B cell (primary cell): ENCODE results near the gene WDHD1.

ENCODE experiments used
- CTCF ChIP-seq: fragments of 200-600 bp; IDR thresholded peaks from one replicate; pipeline ENCODE4 v1.8.0; 2022; ENCODE audit warnings: antibody characterized with exemption, mild to moderate bottlenecking
- EZH2 ChIP-seq: IDR thresholded peaks from 2 replicates; pipeline ENCODE4 v1.6.1; 2012; ENCODE audit warnings: borderline replicate concordance, low read depth, mild to moderate bottlenecking, moderate library complexity, low read length; ENCODE audit not compliant: insufficient read depth, poor library complexity, severe bottlenecking

- no peak for TF ChIP-seq EZH2
- TF ChIP-seq CTCF: no peak
These were observed 116.9 kb downstream of the WDHD1 start for GRCh38 chr14:54909817-54910558.
